ENCODE measurements around the gene CAMTA1. TPM values are rescaled to one million over a fixed set of nuclear protein-coding genes. Genes with fewer than 3 reads are reported as not detected.

Gene CAMTA1
- polyA plus RNA-seq, 1 of the 3 experiments (the other 2 are of a cell fraction): 63.1 TPM

GRCh38 chr1:7005762-7006161, 220.5 kb downstream of the CAMTA1 start:
- Histone ChIP-seq H3F3A (replicated peaks; ENCODE audit: insufficient read depth) (no peaks in the 10 kb centered on the region), H3K79me2 (ENCODE audit: insufficient read depth) (no peaks in the 10 kb centered on the region), H3K4me3 (ENCODE audit: low read depth in 2 of 2, low read length in 1 of 2) (no peak overlapping the region), H3K36me3 (replicated peaks in 1 of 2; ENCODE audit: control insufficient read depth in 1 of 2, insufficient read depth in 2 of 2, low read length in 1 of 2) (no peaks in the 10 kb centered on the region), H3K27ac (ENCODE audit: low read depth in 2 of 2, low read length in 1 of 2) (no peak overlapping the region), H3K9ac (no peak overlapping the region), H4K20me1 (ENCODE audit: insufficient read depth) (no peaks in the 10 kb centered on the region), H3K4me1 (ENCODE audit: control insufficient read depth in 1 of 2, insufficient read depth in 2 of 2, low read depth in 1 of 2, low read length in 1 of 2) (no peaks in the 10 kb centered on the region), H3K4me2 (no peak overlapping the region), H2AFZ (ENCODE audit: low read depth) (no peak overlapping the region), H3K9me3 (no peaks in the 10 kb centered on the region), H3K9me2 (no peaks in the 10 kb centered on the region), H3K27me3 (ENCODE audit: insufficient read depth) (no peaks in the 10 kb centered on the region)
- TF ChIP-seq YY1 (IDR thresholded peaks at IDR 0.05; ENCODE audit: low read depth) (no peak), FOSL2 (IDR thresholded peaks at IDR 0.05; ENCODE audit: borderline replicate concordance, low read depth) (no peak), FOXJ3 (CRISPR knock-in tag; IDR thresholded peaks at IDR 0.05) (no peak), GABPA (IDR thresholded peaks at IDR 0.05; ENCODE audit: low read depth) (no peak)
- ChIA-PET POLR2A (no interaction called here), CTCF (no interaction called here)
- DNase-seq: no peak
- WGBS (ENCODE audit: low lambda C conversion rate): 32% methylated on average over 4 of the region's 4 CpGs

- CTCF ChIA-PET: interaction anchor here (1.0 to 1.6 kb wide), 2 partner anchors 63 to 117 kb away, joined by 5 read pairs; no protein-coding TSS in a partner anchor
- H3K4me1 ChIP-seq (ENCODE audit: control insufficient read depth in 1 of 2, insufficient read depth in 2 of 2, low read depth in 1 of 2, low read length in 1 of 2): no peaks in the 10 kb centered on the region
- 58% methylated on average over 22 of the region's 26 CpGs for WGBS (ENCODE audit: low lambda C conversion rate)
Observed at GRCh38 chr1:7006996-7007871, 222.0 kb downstream of the CAMTA1 start.

GRCh38 chr1:7007902-7008301, 222.6 kb downstream of the CAMTA1 start:
- H3K36me3 ChIP-seq (replicated peaks in 1 of 2; ENCODE audit: control insufficient read depth in 1 of 2, insufficient read depth in 2 of 2, low read length in 1 of 2): no peaks in the 10 kb centered on the region
- H4K20me1 ChIP-seq (ENCODE audit: insufficient read depth): no peaks in the 10 kb centered on the region
- H3K79me2 ChIP-seq (ENCODE audit: insufficient read depth): no peaks in the 10 kb centered on the region
- POLR2A ChIA-PET: no interaction called here
- H3K9me2 ChIP-seq: no peaks in the 10 kb centered on the region
- H3K4me3 ChIP-seq (ENCODE audit: low read depth in 2 of 2, low read length in 1 of 2): no peak overlapping the region
- CTCF ChIA-PET: interaction anchor here (1.6 kb wide), 1 partner anchor 62 kb away, joined by 5 read pairs; no protein-coding TSS in a partner anchor
- H3K27me3 ChIP-seq (ENCODE audit: insufficient read depth): no peaks in the 10 kb centered on the region
- H3K9me3 ChIP-seq: no peaks in the 10 kb centered on the region
- H3K4me2 ChIP-seq: no peak overlapping the region
- no peak overlapping the region for H3K27ac ChIP-seq (ENCODE audit: low read depth in 2 of 2, low read length in 1 of 2)
- H3F3A ChIP-seq (replicated peaks; ENCODE audit: insufficient read depth): no peaks in the 10 kb centered on the region
- H3K9ac ChIP-seq: no peak overlapping the region
- H2AFZ ChIP-seq (ENCODE audit: low read depth): no peak overlapping the region
- no peak for TF ChIP-seq FOSL2 (IDR thresholded peaks at IDR 0.05; ENCODE audit: borderline replicate concordance, low read depth)
- TF ChIP-seq RAD21 (IDR thresholded peaks at IDR 0.05; ENCODE audit: low read length): no peak
- no peak for TF ChIP-seq YY1 (IDR thresholded peaks at IDR 0.05; ENCODE audit: low read depth)
- TF ChIP-seq EZH2phosphoT487 (IDR thresholded peaks at IDR 0.05; ENCODE audit: borderline replicate concordance, low read depth): no peak
- TF ChIP-seq IRF3 (IDR thresholded peaks at IDR 0.05; ENCODE audit: low read depth, low read length): no peak
- TF ChIP-seq GABPA (IDR thresholded peaks at IDR 0.05; ENCODE audit: low read depth): no peak
- TF ChIP-seq USF2 (IDR thresholded peaks at IDR 0.05; ENCODE audit: borderline replicate concordance, low read depth, low read length): no peak
- H3K4me1 ChIP-seq (ENCODE audit: control insufficient read depth in 1 of 2, insufficient read depth in 2 of 2, low read depth in 1 of 2, low read length in 1 of 2): no peaks in the 10 kb centered on the region
- WGBS (ENCODE audit: low lambda C conversion rate): 49% methylated on average over 9 of the region's 10 CpGs
- DNase-seq: no peak

More at GRCh38 chr1:7006996-7007871, 222.0 kb downstream of the CAMTA1 start:
- Histone ChIP-seq H3F3A (replicated peaks; ENCODE audit: insufficient read depth) (no peaks in the 10 kb centered on the region), H3K36me3 (replicated peaks in 1 of 2; ENCODE audit: control insufficient read depth in 1 of 2, insufficient read depth in 2 of 2, low read length in 1 of 2) (no peaks in the 10 kb centered on the region), H3K9ac (no peak overlapping the region), H4K20me1 (ENCODE audit: insufficient read depth) (no peaks in the 10 kb centered on the region), H3K9me2 (no peaks in the 10 kb centered on the region), H3K79me2 (ENCODE audit: insufficient read depth) (no peaks in the 10 kb centered on the region), H3K9me3 (no peaks in the 10 kb centered on the region), H3K4me3 (ENCODE audit: low read depth in 2 of 2, low read length in 1 of 2) (no peak overlapping the region), H3K27me3 (ENCODE audit: insufficient read depth) (no peaks in the 10 kb centered on the region), H3K4me2 (no peak overlapping the region), H2AFZ (ENCODE audit: low read depth) (no peak overlapping the region), H3K27ac (ENCODE audit: low read depth in 2 of 2, low read length in 1 of 2) (no peak overlapping the region)
- TF ChIP-seq GABPA (IDR thresholded peaks at IDR 0.05; ENCODE audit: low read depth) (no peak), USF2 (IDR thresholded peaks at IDR 0.05; ENCODE audit: borderline replicate concordance, low read depth, low read length) (no peak), GATA2 (CRISPR knock-in tag; IDR thresholded peaks at IDR 0.05) (no peak), MAX (IDR thresholded peaks at IDR 0.05; ENCODE audit: low read depth) (no peak), NFIC (IDR thresholded peaks at IDR 0.05; ENCODE audit: borderline replicate concordance) (no peak), ELF1 (IDR thresholded peaks at IDR 0.05) (no peak)
- POLR2A ChIA-PET: no interaction called here
- DNase-seq: no peak
